Kidney (tissue), 14 donors: ENCODE data around the gene TP53AIP1. TPM values are rescaled to one million over a fixed set of nuclear protein-coding genes. Genes with fewer than 3 reads are reported as not detected.
A peak's percentile ranks its signal among the peaks of the same experiment; 100 is the strongest.

ENCODE experiments used
- DNase-seq, 5 donors: peaks; one replicate each; pipeline ENCODE4 v3.0.0-alpha.2; 2013 to 2020
- FAIRE-seq: peaks from 2 replicates; lab custom pipeline; 2012; peaks lifted over from hg19 to GRCh38; lab: Jason Lieb, UNC
- H3K27ac ChIP-seq, 2 donors: one replicate each; pipeline ENCODE4 v1.7.0; 2013; ENCODE audit warnings: low read depth in 2 of 2, low read length in 2 of 2, inconsistent platforms in 1 of 2
- H3K27me3 ChIP-seq: one replicate; pipeline ENCODE4 v1.7.1; 2013; ENCODE audit warnings: low read length, inconsistent platforms; ENCODE audit not compliant: control insufficient read depth, insufficient read depth
- H3K36me3 ChIP-seq, 3 donors: one replicate each; pipeline versions ENCODE4 v1.7.0 to v1.7.1; 2013; ENCODE audit warnings: low read length in 3 of 3, control low read depth in 1 of 3, inconsistent platforms in 1 of 3; ENCODE audit not compliant: insufficient read depth in 3 of 3, control insufficient read depth in 2 of 3
- H3K4me1 ChIP-seq, 3 donors: one replicate each; pipeline versions ENCODE4 v1.7.0 to v1.7.1; 2013; ENCODE audit warnings: low read length in 3 of 3, inconsistent platforms in 1 of 3, low read depth in 1 of 3; ENCODE audit not compliant: control insufficient read depth in 2 of 3, insufficient read depth in 2 of 3
- H3K4me3 ChIP-seq, 3 donors: one replicate each; pipeline versions ENCODE4 v1.7.0 to v1.8.1; 2013; ENCODE audit warnings: low read length in 3 of 3, control low read depth in 1 of 3, inconsistent platforms in 1 of 3
- H3K9ac ChIP-seq, 3 donors: one replicate each; pipeline versions ENCODE4 v1.7.0 to v1.7.1; 2013; ENCODE audit warnings: low read length in 3 of 3, control low read depth in 1 of 3, inconsistent platforms in 1 of 3
- H3K9me3 ChIP-seq, 3 donors: one replicate each; pipeline versions ENCODE4 v1.7.0 to v1.7.1; 2013; ENCODE audit warnings: low read length in 3 of 3, control low read depth in 1 of 3, inconsistent platforms in 1 of 3; ENCODE audit not compliant: control insufficient read depth in 2 of 3, insufficient read depth in 1 of 3
- CTCF ChIP-seq: IDR thresholded peaks from 3 replicates; pipeline ENCODE4 v1.5.1; 2012; ENCODE audit warnings: mild to moderate bottlenecking, moderate library complexity, borderline replicate concordance; ENCODE audit not compliant: insufficient read depth; ENCODE audit errors: extremely low read depth
- intact Hi-C: fragments of 100-400 bp; cut with DNase I; formaldehyde crosslinking; loops from one replicate; pipeline ENCODE4 v1.11.1; 2022
- polyA plus RNA-seq: library from polyadenylated mRNA; stranded (reverse); fragments of 350-450 nt; fragmentation: Illumina TruSeq; extraction: RNeasy Lipid Tissue Mini Kit (QIAGEN cat#74804); gene quantifications from one replicate; pipeline ENCODE4 v1.2.3, GENCODE V29; 2014; ENCODE audit warnings: low read depth, low replicate concordance; ENCODE audit not compliant: insufficient read depth
- total RNA-seq: library from RNA; stranded (reverse); fragmentation: NEBNext Ultra II Directional; extraction: Animal tissue kit (Norgen Biotek cat#: 25700); gene quantifications from one replicate; pipeline ENCODE4 v1.2.1, GENCODE V29; 2021
- donor health status: control.
- donor health status: control.
- donor health status: control.
- donor health status: control.
- donor health status: control.
- donor health status: DM: yes; HTN: yes; CAD: no.
- donor health status: Normal renal cell carcinoma (clear cell type).

TP53AIP1 gene
- total and polyA plus RNA-seq, 2 donors from 2014 or later = 0.82 to 5.3 TPM

- Histone ChIP-seq H3K9me3 (no peaks in the 10 kb centered on the region), H3K27ac (no peak overlapping the region), H3K4me1 (peaks cover 0 to 2% (median 0%) of the 10 kb centered on the region in 3 donors), H3K4me3 (no peak overlapping the region), H3K36me3 (no peaks in the 10 kb centered on the region), H3K9ac (no peak overlapping the region), H3K27me3 (no peaks in the 10 kb centered on the region)
- FAIRE-seq (no peak), DNase-seq (peak in 1 of 5 donors; percentile 3)
- intact Hi-C loops = no loop called here
- TF ChIP-seq CTCF = no peak
Observed at GRCh38 chr11:128917144-128917724, 25.4 kb downstream of the TP53AIP1 start.

- no peaks in the 10 kb centered on the region for H3K9me3 ChIP-seq
- DNase-seq (peak in 1 of 5 donors; percentile 51), FAIRE-seq (no peak)
- H3K4me3 ChIP-seq = no peak overlapping the region
- H3K27ac ChIP-seq = no peak overlapping the region
- no peaks in the 10 kb centered on the region for H3K27me3 ChIP-seq
- no peak overlapping the region for H3K9ac ChIP-seq
- H3K36me3 ChIP-seq = no peaks in the 10 kb centered on the region
- intact Hi-C loops = no loop called here
- no peak for TF ChIP-seq CTCF
- peaks cover 0 to 2% (median 0%) of the 10 kb centered on the region in 3 donors for H3K4me1 ChIP-seq
Observed at GRCh38 chr11:128916681-128917080, 26.0 kb downstream of the TP53AIP1 start.

DNA sequence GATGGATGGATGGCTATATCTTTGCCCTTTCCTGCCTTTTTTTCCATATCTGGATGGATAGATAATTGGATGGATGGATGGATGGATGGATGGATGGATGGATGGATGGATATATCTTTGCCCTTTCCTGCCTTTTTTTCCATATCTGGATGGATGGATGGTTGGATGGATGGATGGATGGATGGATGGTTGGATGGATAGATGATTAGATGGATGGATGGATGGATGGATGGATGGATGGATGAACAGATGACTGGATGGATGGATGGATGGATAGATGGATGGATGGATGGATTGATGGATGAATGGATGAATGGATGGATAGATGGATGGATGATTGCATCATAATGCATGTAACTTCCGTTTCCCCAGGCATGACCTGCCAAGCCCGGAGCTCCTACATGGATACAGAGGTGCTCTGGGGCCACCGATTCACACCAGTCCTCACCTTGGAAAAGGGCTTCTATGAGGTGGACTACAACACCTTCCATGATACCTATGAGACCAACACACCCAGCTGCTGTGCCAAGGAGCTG lies 26.6 kb downstream of the TP53AIP1 start:
- peaks cover 0 to 2% (median 0%) of the 10 kb centered on the region in 3 donors for H3K4me1 ChIP-seq
- intact Hi-C loops = no loop called here
- H3K36me3 ChIP-seq = no peaks in the 10 kb centered on the region
- H3K27me3 ChIP-seq = no peaks in the 10 kb centered on the region
- no peak overlapping the region for H3K9ac ChIP-seq
- H3K27ac ChIP-seq = no peak overlapping the region
- H3K4me3 ChIP-seq = no peak overlapping the region
- DNase-seq (peak in 1 of 5 donors; percentile 39), FAIRE-seq (no peak)
- H3K9me3 ChIP-seq = no peaks in the 10 kb centered on the region
- TF ChIP-seq CTCF = no peak
